CD4-positive, alpha-beta T cell treated with Interleukin-10 for 1 hour (primary cell): Measurements from ENCODE around the gene BEST1.

Experiments used
- DNase-seq: peaks from one replicate; pipeline ENCODE4 v3.0.0-alpha.2; 2020

Gene BEST1

GRCh38 chr11:61964666-61965271 lies 14.6 kb downstream of the BEST1 start:
- peak; percentile 28 for DNase-seq

- DNase-seq, result peak; percentile 59
These were observed 16.6 kb downstream of the BEST1 start for GRCh38 chr11:61966734-61967115.

GRCh38 chr11:61967116-61967923 lies 17.2 kb downstream of the BEST1 start, which contains the start of gene FTH1:
FTH1 (minus strand) TSS chr11:61967634; CDS start chr11:61967425, 209 bp downstream.
- peak; percentile 94 for DNase-seq

DNA sequence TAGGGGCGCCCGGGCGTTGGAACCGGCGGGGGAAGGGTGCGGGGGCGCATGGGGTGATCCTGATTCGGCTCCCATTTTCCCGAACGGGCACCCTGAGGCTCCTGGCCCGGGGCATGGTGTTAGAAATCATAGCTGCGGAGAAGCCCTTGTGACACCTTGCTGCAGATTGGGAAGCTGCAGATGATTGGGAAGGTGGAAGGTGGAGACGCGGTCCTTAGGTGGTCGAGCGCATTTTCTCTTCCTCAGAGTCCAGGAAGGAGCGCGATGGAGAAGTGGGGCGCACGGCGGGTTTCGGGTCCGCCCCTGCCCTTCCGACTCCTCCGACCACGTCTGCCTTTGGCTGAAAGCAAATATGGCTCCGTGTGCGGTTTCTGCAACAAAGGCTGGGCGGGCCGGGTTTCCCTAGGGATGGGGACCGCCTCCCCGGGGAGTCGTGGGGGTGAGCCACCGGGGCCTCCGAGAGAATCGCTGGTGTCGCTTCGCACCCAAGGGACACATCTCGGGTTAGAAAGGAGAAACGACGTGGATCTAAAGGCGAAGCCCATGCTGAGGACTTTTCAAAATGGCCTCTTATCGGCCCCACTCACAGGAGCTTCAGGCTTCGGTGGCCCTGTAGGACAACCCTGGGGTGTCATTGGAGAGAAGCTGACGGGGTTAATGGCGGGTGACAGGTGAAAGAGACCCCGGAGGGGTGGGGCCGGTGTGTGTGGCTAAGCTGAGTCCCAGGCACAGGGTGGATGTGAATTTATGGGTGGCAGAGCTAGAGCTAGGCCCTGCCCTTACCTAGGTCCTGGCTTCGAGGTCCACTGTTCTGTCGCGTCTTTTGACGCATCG lies 18.0 kb downstream of the BEST1 start:
- DNase-seq, result peak; percentile 49

DNA sequence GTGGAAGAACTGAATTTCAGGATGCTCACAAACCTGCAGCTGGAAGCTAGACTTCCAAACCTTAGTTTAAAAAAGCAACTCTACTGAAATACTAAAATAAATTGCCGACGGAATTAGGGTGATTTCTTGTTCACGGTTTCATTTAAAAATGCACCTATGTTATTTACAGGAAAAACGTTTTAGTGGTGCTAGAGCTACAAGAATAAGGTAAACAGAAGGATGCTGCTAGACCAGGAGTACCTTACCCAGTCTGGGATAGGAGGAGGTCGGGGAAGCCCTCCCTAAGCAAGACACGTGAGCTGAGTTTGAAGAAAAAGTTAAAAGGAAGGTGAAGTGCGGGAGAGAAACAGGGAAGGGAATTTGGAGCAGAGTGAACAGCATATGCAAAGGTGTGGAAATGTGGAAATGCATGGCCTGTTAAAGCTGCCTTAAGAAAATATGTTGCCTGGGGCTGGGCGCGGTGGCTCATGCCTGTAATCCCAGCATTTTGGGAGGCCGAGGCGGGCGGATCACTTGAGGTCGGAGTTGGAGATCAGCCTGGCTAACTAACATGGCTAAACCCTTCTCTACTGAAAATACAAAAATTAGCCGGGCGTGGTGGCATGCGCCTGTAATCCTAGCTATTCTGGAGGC lies 18.7 kb downstream of the BEST1 start:
- no peak for DNase-seq

- DNase-seq, result no peak
These were observed 19.2 kb downstream of the BEST1 start for GRCh38 chr11:61969391-61969758.

DNA sequence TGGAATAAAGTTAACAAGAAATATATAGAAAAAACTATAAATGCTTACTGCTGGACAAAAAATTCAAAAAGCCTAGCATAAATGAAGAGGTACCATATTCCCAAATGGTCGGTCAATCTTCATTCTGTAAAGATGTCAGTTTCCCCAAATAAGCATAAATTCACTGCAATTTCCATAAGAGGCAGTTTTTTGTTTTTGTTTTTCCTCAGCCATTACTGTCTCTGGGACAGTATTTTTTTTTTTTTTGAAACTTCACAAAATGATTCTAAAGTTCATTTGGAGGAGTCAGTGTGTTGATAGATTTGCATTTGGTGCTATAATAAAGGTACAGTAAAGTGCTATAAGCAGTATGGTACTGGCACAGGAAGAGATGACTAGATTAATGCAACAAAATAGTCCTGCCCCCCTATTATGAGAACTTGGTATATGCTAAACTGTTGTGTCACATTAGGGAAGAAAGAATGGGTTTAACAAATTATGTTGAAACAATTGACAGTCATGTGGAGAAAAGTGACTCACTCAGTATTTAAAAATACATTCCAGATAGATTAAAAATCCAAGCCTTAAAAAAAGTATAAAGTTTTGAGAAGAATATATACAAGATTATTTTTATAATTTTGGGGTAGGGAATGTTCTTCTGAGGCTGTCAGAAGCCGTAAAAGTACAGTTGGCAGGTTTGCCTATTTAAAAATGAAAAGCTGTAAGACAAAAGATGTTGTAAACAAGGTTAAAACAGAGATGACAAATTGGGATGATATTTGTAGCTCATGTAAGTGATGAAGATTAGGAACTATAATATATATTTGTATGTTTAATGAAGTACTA lies 19.9 kb downstream of the BEST1 start:
- DNase-seq, result peak; percentile 23

DNA sequence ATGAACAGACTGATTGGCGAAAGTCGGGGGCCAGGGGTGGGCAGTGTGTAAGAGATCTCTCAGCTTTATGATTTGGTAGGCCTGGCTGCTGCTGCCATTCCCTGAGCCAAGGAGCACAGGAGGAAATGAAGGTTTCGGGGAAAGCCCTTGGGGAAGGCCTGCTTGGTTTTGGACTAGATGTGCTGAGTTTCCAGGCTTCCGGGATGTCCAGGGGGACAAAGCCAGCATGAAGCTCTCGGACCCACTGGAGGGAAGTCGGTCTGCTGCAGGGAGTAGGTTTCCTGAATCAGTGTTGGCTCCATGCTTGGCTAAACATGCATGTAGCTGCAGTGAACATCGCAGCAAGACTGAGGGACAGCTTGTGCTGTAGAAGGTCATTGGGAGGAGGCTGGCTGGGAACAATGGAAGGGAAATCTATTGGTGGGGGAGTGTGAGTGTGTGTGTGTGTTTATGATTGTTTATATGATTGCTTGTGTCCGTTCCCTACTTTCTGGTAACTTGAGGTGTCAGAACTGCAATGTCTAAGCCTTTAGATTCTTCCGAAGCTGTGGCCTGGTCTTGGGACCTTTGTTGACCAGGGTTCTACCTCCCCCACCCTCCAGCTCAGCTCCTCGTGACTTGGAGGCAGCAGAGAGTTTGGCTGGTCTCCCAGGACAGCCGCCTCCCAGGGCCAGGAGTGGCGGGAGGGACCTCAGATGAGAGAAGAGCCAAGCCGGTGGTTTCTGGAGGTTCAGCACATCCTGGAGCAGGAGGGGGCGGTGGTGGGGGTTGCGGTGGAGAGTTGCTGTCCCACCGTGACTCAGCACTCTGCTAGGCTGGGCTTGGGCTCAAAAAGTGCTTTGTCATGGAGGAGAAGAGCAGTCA lies 21.3 kb downstream of the BEST1 start:
- peak; percentile 54 for DNase-seq

DNA sequence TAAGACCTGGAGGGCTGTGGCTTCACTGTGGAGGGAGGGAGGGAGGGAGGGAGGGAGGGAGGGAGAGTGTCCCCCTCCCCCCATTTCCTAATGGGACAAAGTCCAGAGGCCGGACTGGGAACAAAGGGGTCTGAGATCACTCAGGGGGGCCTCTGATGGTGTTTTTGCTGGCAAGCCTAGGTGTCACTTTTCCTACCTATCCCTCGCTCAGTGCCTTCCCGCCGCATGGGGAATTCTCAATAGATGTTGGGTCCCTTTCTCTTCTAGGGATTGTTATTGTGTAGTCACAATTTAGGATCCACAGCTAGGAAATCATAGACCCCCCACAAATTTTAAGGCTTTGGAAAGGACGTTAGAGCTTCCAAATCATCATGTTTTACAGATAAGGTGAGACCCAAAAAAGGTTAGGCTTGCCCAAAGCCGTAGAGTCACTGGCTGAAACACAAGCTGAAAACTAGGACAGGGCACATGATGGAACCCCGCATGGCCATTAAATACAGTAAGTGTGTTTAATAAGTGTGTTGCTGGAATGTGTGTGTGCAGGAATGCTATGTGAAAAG lies 22.0 kb downstream of the BEST1 start:
- DNase-seq, result no peak

GRCh38 chr11:61972672-61973475 lies 22.7 kb downstream of the BEST1 start:
- DNase-seq, result peak; percentile 21

GRCh38 chr11:61973476-61974162 lies 23.5 kb downstream of the BEST1 start:
- DNase-seq, result no peak

GRCh38 chr11:61974766-61975631 lies 24.8 kb downstream of the BEST1 start:
- DNase-seq, result no peak

DNA sequence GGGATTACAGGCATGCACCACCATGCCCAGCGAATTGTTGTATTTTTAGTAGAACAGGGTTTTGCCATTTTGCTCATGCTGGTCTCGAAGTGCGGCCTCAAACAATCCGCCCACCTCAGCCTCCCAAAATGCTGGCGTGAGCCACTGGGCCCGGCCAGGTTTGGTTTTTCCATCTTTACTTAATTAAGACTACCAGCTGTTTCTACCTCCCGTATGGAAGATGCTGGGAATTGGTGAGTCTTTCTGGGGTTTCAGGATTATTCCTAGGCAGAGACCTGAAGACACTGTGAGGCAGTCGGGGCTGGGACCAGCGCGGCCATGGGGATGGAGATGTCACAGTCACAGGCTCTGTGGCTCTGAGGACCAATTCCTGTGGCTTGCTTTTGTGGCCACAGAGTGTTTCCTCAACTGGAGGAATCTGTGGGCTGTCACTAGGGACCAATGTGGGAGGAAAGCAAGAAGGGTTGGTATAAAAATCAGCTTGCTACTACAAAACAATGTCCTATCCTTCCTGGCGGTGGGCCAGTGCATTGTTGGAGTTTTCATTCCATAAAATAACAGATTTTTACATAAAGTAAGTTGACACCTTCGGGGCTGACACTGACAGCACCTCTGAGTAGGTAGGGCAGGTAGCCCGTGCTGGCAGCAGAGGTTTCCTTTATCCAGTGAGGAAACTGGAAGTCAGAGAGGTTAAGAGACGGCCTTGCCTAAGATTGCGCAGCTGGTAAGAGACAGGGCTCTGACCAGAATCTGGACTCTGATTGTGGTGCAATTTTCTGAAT lies 25.7 kb downstream of the BEST1 start:
- DNase-seq, result no peak

DNA sequence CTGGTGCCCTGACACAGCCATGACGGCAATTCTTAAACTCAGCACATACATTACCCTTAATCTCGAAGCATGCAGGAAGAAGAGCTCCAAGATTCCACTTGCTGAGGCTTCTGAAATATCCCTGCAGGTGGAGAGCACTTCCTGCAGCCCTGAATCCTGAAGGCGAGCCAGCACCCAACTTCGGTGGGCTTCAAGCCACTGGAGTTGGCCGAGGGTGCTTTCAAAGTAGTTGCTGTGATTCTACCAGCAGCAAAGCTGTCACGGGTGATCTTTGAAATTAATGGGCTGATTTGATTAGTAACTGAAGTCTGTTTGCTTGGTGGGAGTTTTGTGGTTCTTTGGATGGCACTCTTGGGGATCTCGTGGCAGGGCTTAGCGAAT lies 26.3 kb downstream of the BEST1 start:
- DNase-seq, result no peak

DNA sequence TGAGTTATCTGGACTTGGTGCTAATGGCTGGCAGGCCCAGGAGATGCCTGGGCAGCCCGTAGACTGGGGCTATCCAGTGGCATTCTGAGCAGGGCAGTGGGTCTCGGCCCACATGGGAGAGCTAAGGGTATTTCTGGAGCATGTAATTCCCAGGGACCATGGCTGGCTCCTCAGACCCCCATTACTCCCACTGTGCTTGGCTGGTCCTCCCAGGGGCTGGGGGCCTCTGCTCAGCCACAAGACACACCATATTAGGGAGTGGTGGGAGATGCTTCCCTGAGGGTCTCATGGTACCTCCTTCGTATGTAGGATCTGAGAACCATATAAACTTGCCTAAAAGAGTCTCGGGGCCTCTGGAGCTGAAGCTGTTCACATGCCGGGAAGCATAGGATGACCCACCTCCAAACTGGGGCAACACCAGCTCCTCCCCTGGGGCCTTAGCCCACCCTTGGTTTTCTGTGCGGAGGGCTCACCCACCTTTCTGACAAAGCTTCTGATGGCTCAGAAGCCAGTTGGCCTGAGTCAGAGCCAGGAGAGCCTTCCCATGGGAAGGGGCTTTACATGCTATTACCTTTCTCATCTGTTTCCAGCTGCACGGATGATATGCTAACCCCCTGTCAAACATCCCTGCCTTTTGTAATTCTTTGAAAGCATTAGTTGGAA lies 26.8 kb downstream of the BEST1 start:
- DNase-seq, result no peak

- DNase-seq, result no peak
These were observed 28.8 kb downstream of the BEST1 start for GRCh38 chr11:61978703-61979661.
